Stimulated activated CD4-positive, alpha-beta T cell treated with anti-CD3 and anti-CD28 coated beads, Interleukin-15, amount 100 ng/mL, for 1 hour (primary cell): ENCODE results near the gene PRKN.

Source experiments
- DNase-seq, 2 donors: peaks; one replicate each; pipeline ENCODE4 v3.0.0-alpha.2; 2020; ENCODE audit warnings: low read depth in 1 of 2, low spot score in 1 of 2

PRKN gene

GRCh38 chr6:162711376-162711775, 16.2 kb downstream of the PRKN start:
- DNase-seq, result no peak

DNA sequence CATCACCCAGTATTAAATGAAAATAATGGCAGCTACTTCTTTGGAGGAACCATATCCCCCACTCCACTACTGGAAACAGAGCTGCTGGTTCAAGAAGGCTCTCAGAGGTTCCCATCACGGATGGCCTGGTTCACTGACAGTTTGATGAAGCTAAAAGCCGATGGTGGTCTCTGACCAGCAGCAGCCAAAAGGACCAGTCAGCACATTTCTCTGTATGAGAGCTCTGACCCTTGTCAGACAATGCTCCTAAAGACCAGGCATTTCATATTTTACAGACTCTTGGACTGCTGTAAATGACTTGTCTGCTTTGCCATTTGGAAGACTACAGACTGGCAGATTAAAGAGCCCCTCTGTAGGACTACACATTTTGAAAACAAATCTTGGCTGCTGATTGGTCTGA, 16.6 kb downstream of the PRKN start:
- DNase-seq, result no peak

- no peak for DNase-seq
Measured at GRCh38 chr6:162710419-162710818, 17.1 kb downstream of the PRKN start.

DNA sequence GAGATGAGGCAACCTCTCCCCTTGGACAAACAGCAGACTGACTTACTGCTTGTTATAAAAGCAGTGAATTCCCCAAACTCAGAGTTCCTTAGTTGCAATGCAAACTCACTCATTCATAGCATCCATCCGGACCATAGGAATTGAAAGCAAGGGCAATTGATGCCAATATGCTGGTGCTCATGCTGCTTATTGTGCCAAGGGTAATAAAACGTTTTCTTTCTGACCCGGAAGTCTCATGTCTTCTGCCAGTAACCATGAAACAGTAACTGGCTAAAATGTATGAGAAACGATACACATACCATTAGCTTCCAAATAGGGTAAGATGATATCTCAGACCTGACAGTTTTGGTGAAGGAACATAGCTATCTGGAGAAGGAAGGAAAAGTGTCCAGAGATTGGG, 18.1 kb downstream of the PRKN start:
- no peak for DNase-seq

DNA sequence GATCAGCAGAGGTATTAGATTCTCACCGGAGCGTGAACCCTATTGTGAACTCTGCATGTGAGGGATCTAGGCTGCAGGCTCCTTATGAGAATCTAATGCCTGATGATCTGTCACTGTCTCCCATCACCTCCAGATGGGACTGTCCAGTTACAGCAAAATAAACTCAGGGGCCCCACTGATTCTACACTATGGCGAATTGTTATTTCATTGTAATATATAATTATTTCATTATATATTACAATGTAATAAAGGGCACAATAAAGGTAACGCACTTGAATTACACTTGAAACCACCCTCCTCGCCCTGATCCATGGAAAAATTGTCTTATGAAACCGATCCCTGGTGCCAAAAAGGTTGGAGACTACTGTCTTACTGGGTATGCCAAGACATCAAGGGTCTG, 18.6 kb downstream of the PRKN start:
- no peak for DNase-seq

GRCh38 chr6:162706232-162706631, 21.3 kb downstream of the PRKN start:
- no peak for DNase-seq

DNA sequence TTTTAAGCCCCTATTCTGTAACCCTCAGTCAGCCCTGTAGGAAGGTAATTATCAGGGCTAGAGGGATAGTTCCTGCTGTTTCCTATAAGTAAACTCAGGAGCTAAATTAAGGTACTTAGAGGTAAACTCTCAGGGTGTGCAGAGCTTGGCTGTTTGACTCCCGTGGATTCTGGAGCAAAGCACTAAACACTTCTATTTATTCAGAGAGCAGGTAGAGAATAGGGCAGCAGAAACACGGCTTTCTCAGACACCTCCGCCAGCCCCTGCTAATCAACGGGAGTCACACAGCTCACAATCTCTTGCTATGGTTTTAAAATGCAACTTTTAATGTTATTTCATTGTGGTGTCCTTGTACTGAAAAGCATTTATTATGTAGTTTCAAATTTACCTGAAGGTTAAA, 21.8 kb downstream of the PRKN start:
- no peak for DNase-seq

- DNase-seq, result no peak
Measured at GRCh38 chr6:162704001-162704400, 23.6 kb downstream of the PRKN start.

GRCh38 chr6:162702446-162702845, 25.1 kb downstream of the PRKN start:
- no peak for DNase-seq

GRCh38 chr6:162701551-162701950, 26.0 kb downstream of the PRKN start:
- DNase-seq, result no peak

GRCh38 chr6:162700966-162701365, 26.6 kb downstream of the PRKN start:
- DNase-seq, result no peak

DNA sequence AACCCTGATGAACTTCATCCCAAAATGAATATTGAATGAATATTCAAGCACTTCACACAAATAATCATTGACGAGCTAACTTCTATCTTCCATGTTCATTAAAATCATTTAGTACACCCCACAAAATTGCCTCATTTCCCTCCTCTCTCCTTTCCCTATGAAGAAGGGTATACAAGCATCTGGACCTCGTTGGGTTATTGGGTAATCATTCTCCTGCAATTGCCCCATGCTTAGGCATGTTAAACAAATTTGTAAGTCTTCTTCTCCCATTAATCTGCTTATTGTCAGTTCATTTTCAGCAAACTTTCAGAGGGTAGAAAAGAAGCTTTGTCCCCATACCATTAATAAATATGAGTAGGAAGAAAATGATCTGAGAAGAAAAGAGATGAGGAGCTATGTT, 27.6 kb downstream of the PRKN start:
- DNase-seq, result no peak

DNA sequence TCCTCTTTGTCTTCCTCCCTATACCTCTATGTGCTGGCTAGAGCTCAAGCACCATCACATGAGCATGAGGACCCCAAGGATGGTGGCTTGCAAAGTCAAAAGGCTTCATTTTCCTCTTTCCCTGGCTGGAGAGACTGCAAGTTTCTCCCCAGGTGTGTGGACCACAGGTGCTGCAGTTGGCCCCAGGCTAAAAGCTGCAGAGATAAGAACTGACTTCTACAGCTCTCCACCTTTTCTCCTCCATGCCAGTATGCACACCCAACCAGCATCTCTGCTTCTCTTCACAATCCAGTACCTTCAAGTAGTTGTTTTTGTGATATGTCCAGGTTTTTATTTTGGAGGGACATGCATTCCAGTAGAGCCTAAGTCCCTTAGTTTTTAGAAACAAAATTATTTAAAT, 29.1 kb downstream of the PRKN start:
- DNase-seq, result no peak

DNA sequence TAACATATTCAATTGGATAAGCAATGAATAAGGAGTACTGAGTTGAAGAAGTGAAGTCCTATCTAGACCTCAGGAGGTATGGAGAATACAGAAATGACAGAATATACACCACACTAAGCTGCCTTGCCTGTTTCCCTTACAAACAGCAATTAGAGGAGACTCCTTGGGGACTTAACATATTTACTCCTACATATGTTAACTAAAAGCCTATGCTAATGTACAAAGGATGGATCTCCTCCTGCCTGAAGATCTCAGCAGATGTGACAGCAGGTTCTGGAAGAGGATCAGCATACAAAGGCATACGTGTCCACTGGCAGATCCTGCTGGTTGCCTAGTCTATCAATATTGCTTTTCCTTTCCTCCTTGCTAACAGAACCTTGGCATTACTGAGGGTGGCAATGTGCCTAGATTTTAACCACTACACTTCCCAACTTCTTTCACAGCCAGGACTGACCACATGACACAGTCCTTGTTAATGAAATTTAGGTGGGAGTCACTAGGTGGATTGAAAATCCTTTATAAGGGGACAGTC, 29.6 kb downstream of the PRKN start:
- no peak for DNase-seq

- DNase-seq, result no peak
Measured at GRCh38 chr6:162690158-162690557, 37.4 kb downstream of the PRKN start.

GRCh38 chr6:162688751-162689345, 38.7 kb downstream of the PRKN start:
- DNase-seq, result no peak

- no peak for DNase-seq
Measured at GRCh38 chr6:162685586-162685985, 42.0 kb downstream of the PRKN start.

DNA sequence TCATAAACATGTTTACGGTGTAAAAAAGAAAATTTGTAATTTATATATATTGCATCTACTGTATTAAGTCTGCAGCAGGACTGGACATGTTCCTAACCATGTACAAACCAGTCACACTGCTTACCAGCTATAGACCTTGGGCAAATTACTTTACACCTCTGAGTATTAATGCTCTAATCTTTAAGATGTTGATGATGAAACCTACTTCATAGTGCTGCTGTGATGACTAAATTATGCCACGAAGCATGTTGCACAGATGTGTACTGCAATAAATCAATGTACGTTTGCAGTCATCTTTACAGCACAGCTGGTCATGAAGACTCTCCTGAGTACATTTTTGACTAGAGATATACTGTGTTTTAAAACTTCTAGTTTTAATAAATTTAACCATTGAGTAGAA, 42.6 kb downstream of the PRKN start:
- no peak for DNase-seq

DNA sequence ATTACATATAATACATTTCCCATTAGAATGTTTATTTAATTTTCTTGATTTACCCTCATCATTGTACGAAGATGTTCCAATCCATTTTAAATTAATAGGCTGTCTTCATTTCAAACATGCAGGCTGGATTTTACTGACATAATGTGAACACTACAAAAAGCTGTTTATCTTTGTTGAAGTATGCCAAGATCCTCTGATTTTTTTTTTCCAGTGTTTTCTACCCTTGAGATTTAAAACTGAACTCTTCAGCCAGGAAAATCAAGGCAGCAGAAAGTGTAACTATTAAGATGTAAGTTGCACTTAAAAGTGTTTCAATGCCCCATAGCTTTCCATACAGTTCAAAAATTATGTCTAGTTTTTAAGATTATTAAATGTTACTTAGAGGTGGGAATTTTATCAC, 43.5 kb downstream of the PRKN start:
- DNase-seq, result no peak

- no peak for DNase-seq
Measured at GRCh38 chr6:162683135-162683534, 44.4 kb downstream of the PRKN start.

- DNase-seq, result no peak
Measured at GRCh38 chr6:162681447-162681846, 46.1 kb downstream of the PRKN start.

DNA sequence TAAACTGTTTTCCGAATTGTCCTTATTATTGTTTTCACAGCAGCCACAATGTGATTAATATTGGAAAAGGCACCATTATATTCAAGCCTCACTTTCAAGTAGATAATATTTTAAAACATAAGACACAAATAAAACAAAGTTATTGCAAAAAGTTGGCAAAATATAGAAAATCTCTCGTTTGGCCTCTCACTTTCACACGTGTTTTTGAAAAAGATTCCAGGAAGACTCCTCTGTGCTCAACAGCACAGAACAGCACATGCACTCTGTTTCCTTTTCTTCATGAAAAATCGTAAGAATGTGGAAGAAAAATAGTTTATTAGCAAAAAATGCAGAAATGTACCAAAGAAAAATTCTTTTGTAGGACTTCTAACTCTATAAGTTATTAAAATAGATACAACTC, 46.7 kb downstream of the PRKN start:
- DNase-seq, result no peak

DNA sequence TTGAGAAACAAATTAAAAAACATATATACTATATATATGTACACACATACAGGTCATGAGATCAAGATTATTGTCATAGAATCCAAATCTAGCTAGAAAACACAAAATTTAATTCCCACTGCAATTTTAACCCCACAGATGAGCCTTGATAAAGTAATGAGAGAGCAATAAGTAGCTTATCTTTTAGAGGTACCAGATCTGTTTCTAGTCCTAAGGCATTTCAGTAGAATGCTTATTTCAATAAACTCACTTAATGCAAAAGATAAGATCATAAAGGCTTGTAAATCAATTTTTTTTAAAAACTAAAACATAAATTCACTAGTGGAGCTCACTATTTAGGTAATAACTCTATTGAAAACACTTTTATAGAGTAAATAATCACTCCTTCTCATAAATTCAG, 47.2 kb downstream of the PRKN start:
- DNase-seq, result no peak

DNA sequence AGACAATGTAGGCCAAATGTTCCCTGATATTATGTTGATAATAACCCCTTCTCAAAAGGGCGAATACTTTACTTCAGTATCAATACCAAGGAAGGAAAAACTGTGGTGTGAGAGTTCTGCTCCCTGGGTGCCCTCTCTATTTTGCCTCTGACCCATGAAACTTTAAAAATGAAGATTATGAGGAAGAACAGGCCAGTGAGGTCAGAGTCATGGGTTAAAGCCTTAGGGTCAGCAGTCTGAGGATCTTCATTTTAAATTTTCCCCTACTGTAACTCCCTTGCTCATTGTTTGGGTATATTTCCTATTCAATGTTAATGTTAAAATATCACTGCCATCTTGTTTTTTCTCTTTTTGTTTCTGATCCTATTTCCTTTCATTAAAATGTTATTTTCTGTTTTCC, 47.9 kb downstream of the PRKN start:
- no peak for DNase-seq
